ENCODE data around the gene SIX3.

- TF ChIP-seq POLR2AphosphoS5 (IDR thresholded peaks at IDR 0.05; ENCODE audit: low read depth, low read length), result peak; percentile 49; the same call in 1 of the 2 replicates
- TF ChIP-seq YY1 (IDR thresholded peaks at IDR 0.05; ENCODE audit: low read depth), result no peak
- no peak for TF ChIP-seq TCF12 (IDR thresholded peaks at IDR 0.05)
- TF ChIP-seq CTCF (IDR thresholded peaks at IDR 0.05), result no peak
- no peak for TF ChIP-seq EZH2phosphoT487 (IDR thresholded peaks at IDR 0.05; ENCODE audit: borderline replicate concordance, low read depth)
- peak; percentile 62 for TF ChIP-seq RCOR1 (IDR thresholded peaks at IDR 0.05; ENCODE audit: low read length)
Measured at GRCh38 chr2:44937688-44938240, 3.7 kb upstream of the SIX3 start.
